SK-N-MC (cell line): ENCODE results near the gene SPATA2.
"Not testable (repeated sequence)": the region's sequence is repeated elsewhere in the genome, so short reads cannot be mapped to it uniquely, and the experiment has no call there.

ENCODE experiments used
- DNase-seq: peaks from one replicate; pipeline ENCODE4 v3.0.0-alpha.2; 2011; ENCODE audit warnings: low read depth, low spot score
- H3K27ac ChIP-seq: fragments of 200-600 bp; sonication (generic); 2 replicates; pipeline ENCODE4 v1.5.1; 2016; ENCODE audit warnings: mixed run types
- H3K36me3 ChIP-seq: fragments of 200-600 bp; sonication (generic); 2 replicates; pipeline ENCODE4 v1.6.1; 2017; ENCODE audit warnings: antibody characterized with exemption, low read length, mixed read lengths; ENCODE audit not compliant: insufficient read depth
- H3K4me3 ChIP-seq: fragments of 200-600 bp; sonication (generic); 2 replicates; pipeline ENCODE4 v1.5.1; 2016
- H3K9ac ChIP-seq: fragments of 200-600 bp; sonication (generic); 2 replicates; pipeline ENCODE4 v1.8.0; 2017; ENCODE audit warnings: mixed run types, mixed read lengths; ENCODE audit not compliant: insufficient read length
- H3K9me3 ChIP-seq: fragments of 200-600 bp; sonication (generic); 2 replicates; pipeline ENCODE4 v1.6.1; 2017; ENCODE audit warnings: low read depth, mild to moderate bottlenecking, antibody characterized with exemption, low read length, moderate library complexity, mixed read lengths
- EZH2 ChIP-seq: fragments of 200-600 bp; sonication (generic); IDR thresholded peaks from one replicate; pipeline ENCODE4 v1.6.1; 2017; ENCODE audit warnings: antibody characterized with exemption
- FOXP2 ChIP-seq: optimal IDR thresholded peaks from 2 replicates; pipeline ENCODE3; 2011; ENCODE audit warnings: mild to moderate bottlenecking, moderate library complexity; ENCODE audit not compliant: insufficient read depth; ENCODE audit errors: extremely low read length, control extremely low read depth
- POLR2AphosphoS5 ChIP-seq: IDR thresholded peaks from 2 replicates; pipeline ENCODE4 v1.6.1; 2012; ENCODE audit warnings: mild to moderate bottlenecking, low read depth, low read length, borderline replicate concordance

The SPATA2 gene

GRCh38 chr20:49915380-49916145 is at the start of gene SPATA2:
Gene SPATA2, minus strand, starts transcription at chr20:49915529. Its CDS starts 7,039 bp downstream, at chr20:49908490.
- peak within 1 kb of the TSS; percentile 98 for H3K27ac ChIP-seq
- H3K4me3 ChIP-seq: peak within 1 kb of the TSS; percentile 91
- TF ChIP-seq POLR2AphosphoS5 (peak; percentile 64), EZH2 (no peak)
- no peaks in the 10 kb centered on the region for H3K36me3 ChIP-seq
- peak within 1 kb of the TSS; percentile 95 for H3K9ac ChIP-seq
- H3K9me3 ChIP-seq: no peaks in the 10 kb centered on the region
- DNase-seq: peak; percentile 72

GRCh38 chr20:49961413-49961812 is 46.1 kb upstream of the SPATA2 start:
- no peak overlapping the region for H3K27ac ChIP-seq
- no peaks in the 10 kb centered on the region for H3K9me3 ChIP-seq
- TF ChIP-seq POLR2AphosphoS5: no peak
- TF ChIP-seq FOXP2: no peak
- TF ChIP-seq EZH2: no peak
- H3K4me3 ChIP-seq: no peak overlapping the region
- H3K9ac ChIP-seq: no peak overlapping the region
- H3K36me3 ChIP-seq: peaks cover 8% of the 10 kb centered on the region; the same call in 1 of the 2 replicates
- DNase-seq: no peak

- DNase-seq, H3K9ac ChIP-seq, H3K9me3 ChIP-seq: not testable (repeated sequence)
Observed at GRCh38 chr20:49957089-49957938, 42.0 kb upstream of the SPATA2 start.

GRCh38 chr20:49956689-49957088 is 41.4 kb upstream of the SPATA2 start:
- DNase-seq: no peak
- H3K9ac ChIP-seq: no peak overlapping the region
- TF ChIP-seq FOXP2 (no peak), EZH2 (no peak), POLR2AphosphoS5 (no peak)
- peaks cover 40% of the 10 kb centered on the region for H3K36me3 ChIP-seq
- H3K27ac ChIP-seq: no peak overlapping the region
- no peaks in the 10 kb centered on the region for H3K9me3 ChIP-seq
- H3K4me3 ChIP-seq: no peak overlapping the region

More at GRCh38 chr20:49957089-49957938, 42.0 kb upstream of the SPATA2 start:
- H3K27ac ChIP-seq, H3K4me3 ChIP-seq: not testable (repeated sequence)
- peaks cover 34% of the 10 kb centered on the region for H3K36me3 ChIP-seq

- H3K9ac ChIP-seq, H3K27ac ChIP-seq, H3K4me3 ChIP-seq, H3K9me3 ChIP-seq, DNase-seq: not testable (repeated sequence)
- H3K36me3 ChIP-seq: peaks cover 46% of the 10 kb centered on the region
Observed at GRCh38 chr20:49955830-49956396, 40.6 kb upstream of the SPATA2 start.

GRCh38 chr20:49955167-49955566 is 39.8 kb upstream of the SPATA2 start:
- Histone ChIP-seq H3K27ac (no peak overlapping the region), H3K36me3 (peaks cover 53% of the 10 kb centered on the region), H3K4me3 (no peak overlapping the region), H3K9ac (no peak overlapping the region), H3K9me3 (no peaks in the 10 kb centered on the region)
- no peak for TF ChIP-seq POLR2AphosphoS5
- no peak for TF ChIP-seq EZH2
- TF ChIP-seq FOXP2: no peak
- no peak for DNase-seq

- H3K27ac ChIP-seq: no peak overlapping the region
- H3K36me3 ChIP-seq: peaks cover 80% of the 10 kb centered on the region
Observed at GRCh38 chr20:49951151-49951550, 35.8 kb upstream of the SPATA2 start.

GRCh38 chr20:49948809-49949507 is 33.6 kb upstream of the SPATA2 start:
- no peak for DNase-seq
- peaks cover 93% of the 10 kb centered on the region for H3K36me3 ChIP-seq
- no peaks in the 10 kb centered on the region for H3K9me3 ChIP-seq
- H3K9ac ChIP-seq: no peak overlapping the region
- TF ChIP-seq FOXP2 (no peak), POLR2AphosphoS5 (no peak)
- H3K4me3 ChIP-seq: no peak overlapping the region
- no peak overlapping the region for H3K27ac ChIP-seq

More at GRCh38 chr20:49951151-49951550, 35.8 kb upstream of the SPATA2 start:
- Histone ChIP-seq H3K4me3 (no peak overlapping the region), H3K9me3 (no peaks in the 10 kb centered on the region), H3K9ac (no peak overlapping the region)
- TF ChIP-seq EZH2 (no peak), POLR2AphosphoS5 (no peak), FOXP2 (no peak)
- DNase-seq: no peak
